ENCODE measurements around the gene FLT4. TPM values are rescaled to one million over a fixed set of nuclear protein-coding genes. Genes with fewer than 3 reads are reported as not detected.

The FLT4 gene
- total RNA-seq, 4 donors from 2014 or later, result 2.1 to 11.6 (median 4.0) TPM

- peak in 1 of 2 donors; percentile 18 for DNase-seq (ENCODE audit: low spot score in 2 of 2)
- intact Hi-C loops (cut with DNase I; ENCODE audit: low total_unique reads), result no loop called here
These were observed 21.4 kb upstream of the FLT4 start for GRCh38 chr5:180670586-180671359.

GRCh38 chr5:180670157-180670556 is 20.8 kb upstream of the FLT4 start:
- TF ChIP-seq POLR2A (IDR thresholded peaks at IDR 0.05), result no peak
- TF ChIP-seq, protein P1, sequence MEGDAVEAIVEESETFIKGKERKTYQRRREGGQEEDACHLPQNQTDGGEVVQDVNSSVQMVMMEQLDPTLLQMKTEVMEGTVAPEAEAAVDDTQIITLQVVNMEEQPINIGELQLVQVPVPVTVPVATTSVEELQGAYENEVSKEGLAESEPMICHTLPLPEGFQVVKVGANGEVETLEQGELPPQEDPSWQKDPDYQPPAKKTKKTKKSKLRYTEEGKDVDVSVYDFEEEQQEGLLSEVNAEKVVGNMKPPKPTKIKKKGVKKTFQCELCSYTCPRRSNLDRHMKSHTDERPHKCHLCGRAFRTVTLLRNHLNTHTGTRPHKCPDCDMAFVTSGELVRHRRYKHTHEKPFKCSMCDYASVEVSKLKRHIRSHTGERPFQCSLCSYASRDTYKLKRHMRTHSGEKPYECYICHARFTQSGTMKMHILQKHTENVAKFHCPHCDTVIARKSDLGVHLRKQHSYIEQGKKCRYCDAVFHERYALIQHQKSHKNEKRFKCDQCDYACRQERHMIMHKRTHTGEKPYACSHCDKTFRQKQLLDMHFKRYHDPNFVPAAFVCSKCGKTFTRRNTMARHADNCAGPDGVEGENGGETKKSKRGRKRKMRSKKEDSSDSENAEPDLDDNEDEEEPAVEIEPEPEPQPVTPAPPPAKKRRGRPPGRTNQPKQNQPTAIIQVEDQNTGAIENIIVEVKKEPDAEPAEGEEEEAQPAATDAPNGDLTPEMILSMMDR (IDR thresholded peaks at IDR 0.05), result no peak
- WGBS, 2 donors, result 61 to 69% methylated on average over 3 of the region's 3 CpGs

More at GRCh38 chr5:180670586-180671359, 21.4 kb upstream of the FLT4 start:
- no peak overlapping the region for H3K4me3 ChIP-seq (ENCODE audit: low read depth, poor library complexity, severe bottlenecking)
- WGBS, 2 donors, result 38 to 44% methylated on average over 17 of the region's 17 CpGs
- no peak for TF ChIP-seq POLR2A (IDR thresholded peaks at IDR 0.05)
- TF ChIP-seq, protein P1 (IDR thresholded peaks at IDR 0.05), result no peak

GRCh38 chr5:180669661-180670060 is 20.3 kb upstream of the FLT4 start:
- intact Hi-C loops (cut with DNase I; ENCODE audit: low total_unique reads), result no loop called here
- 53 to 54% methylated on average over 5 of the region's 5 CpGs for WGBS, 2 donors
- DNase-seq (ENCODE audit: low spot score in 2 of 2), result peak in 1 of 2 donors; percentile 62
- no peak for TF ChIP-seq POLR2A (IDR thresholded peaks at IDR 0.05)
- TF ChIP-seq, protein P1 (IDR thresholded peaks at IDR 0.05), result no peak
- no peak overlapping the region for H3K4me3 ChIP-seq (ENCODE audit: low read depth, poor library complexity, severe bottlenecking)

More at GRCh38 chr5:180670157-180670556, 20.8 kb upstream of the FLT4 start:
- no peak overlapping the region for H3K4me3 ChIP-seq (ENCODE audit: low read depth, poor library complexity, severe bottlenecking)
- no peak for DNase-seq (ENCODE audit: low spot score in 2 of 2)
- intact Hi-C loops (cut with DNase I; ENCODE audit: low total_unique reads), result no loop called here

- intact Hi-C loops (cut with DNase I; ENCODE audit: low total_unique reads), result no loop called here
- no peak for TF ChIP-seq POLR2A (IDR thresholded peaks at IDR 0.05)
- TF ChIP-seq, protein P1 (IDR thresholded peaks at IDR 0.05), result no peak
- DNase-seq (ENCODE audit: low spot score in 2 of 2), result peak in 1 of 2 donors; percentile 63
- 81 to 82% methylated on average over 17 of the region's 17 CpGs for WGBS, 2 donors
- H3K4me3 ChIP-seq (ENCODE audit: low read depth, poor library complexity, severe bottlenecking), result no peak overlapping the region
These were observed 19.6 kb upstream of the FLT4 start for GRCh38 chr5:180668835-180669596.

DNA sequence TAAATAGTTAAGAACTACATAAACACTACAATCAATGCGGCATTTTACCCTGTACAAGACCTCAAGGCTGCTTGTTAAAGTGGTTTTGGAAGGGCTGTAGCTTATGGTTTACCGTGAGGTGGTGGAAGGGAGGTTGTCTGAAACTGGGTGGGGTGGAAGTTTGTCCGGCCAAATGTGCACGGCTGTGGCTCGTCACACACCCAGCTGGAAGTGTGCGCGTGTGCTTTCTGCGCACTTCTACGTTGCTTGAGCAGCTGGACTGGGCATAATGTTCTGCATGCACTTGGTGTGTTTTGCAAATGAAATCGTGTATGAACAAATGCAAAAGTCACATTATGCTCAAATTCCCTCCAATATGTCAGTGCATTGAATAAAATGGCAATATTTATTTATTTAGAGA is 17.4 kb upstream of the FLT4 start:
- 87 to 88% methylated on average over 10 of the region's 10 CpGs for WGBS, 2 donors
- intact Hi-C loops (cut with DNase I; ENCODE audit: low total_unique reads), result no loop called here
- TF ChIP-seq, protein P1 (IDR thresholded peaks at IDR 0.05), result no peak
- DNase-seq (ENCODE audit: low spot score in 2 of 2), result peak in 1 of 2 donors; percentile 34
- H3K4me3 ChIP-seq (ENCODE audit: low read depth, poor library complexity, severe bottlenecking), result no peak overlapping the region

All from lower leg skin (tissue), 4 donors.